Fibroblast of mammary gland (primary cell): Measurements from ENCODE around the gene GCN1.

Experiments used
- DNase-seq: peaks from one replicate; pipeline ENCODE4 v3.0.0-alpha.2; 2010; ENCODE audit warnings: low read depth
- H3K4me3 ChIP-seq: 2 replicates; pipeline ENCODE4 v1.5.1; 2011; ENCODE audit warnings: low read depth, mild to moderate bottlenecking, low read length, moderate library complexity; ENCODE audit not compliant: control insufficient read depth
- TF ChIP-seq, protein P1 (sequence below): conservative IDR thresholded peaks from 2 replicates; pipeline ENCODE4 v1.5.1; 2011; ENCODE audit warnings: low read depth, low read length, inconsistent platforms; ENCODE audit not compliant: control insufficient read depth, insufficient read depth

GCN1 gene

DNA sequence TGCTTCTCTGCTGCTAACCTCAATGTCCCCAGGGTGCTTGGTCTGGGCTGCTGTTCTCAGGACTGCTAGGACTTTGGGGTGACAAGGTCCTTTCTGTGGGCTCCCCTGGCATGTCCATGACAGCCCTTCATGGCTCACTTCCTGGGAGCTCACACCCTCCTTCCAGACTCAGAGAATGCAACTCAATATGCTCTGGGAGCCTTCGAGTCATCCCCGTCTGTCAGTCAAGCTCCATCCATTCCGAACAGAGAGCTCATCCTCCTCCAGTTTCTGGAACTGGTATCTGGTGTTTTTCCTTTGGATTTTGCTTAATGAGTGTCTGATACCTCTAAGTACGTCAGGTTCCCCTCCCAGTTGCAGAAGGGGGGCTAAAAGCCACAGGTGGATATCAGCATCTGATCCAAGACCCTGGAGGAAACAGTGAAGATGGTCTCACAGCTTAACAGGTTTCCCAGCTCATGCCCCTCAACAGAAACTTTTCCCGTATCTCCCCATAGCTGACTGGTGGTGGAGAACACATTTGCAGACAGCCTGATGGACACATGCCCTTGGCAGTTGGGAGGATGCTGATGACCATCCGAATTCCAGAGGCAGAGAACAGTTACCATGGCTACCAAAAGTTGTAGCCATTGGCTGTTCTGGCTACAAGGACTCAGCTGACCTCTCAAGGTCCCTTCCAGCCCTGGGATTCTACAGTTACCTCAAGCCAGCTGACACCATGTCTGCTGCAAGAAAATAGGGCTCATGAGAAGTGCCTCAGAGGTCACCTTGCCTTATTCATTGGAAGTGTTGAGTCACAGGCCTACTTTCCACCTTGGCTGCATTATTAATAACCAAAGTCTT is 68.5 kb downstream of the GCN1 start:
- no peak overlapping the region for H3K4me3 ChIP-seq
- DNase-seq, result peak; percentile 49
- TF ChIP-seq, protein P1, sequence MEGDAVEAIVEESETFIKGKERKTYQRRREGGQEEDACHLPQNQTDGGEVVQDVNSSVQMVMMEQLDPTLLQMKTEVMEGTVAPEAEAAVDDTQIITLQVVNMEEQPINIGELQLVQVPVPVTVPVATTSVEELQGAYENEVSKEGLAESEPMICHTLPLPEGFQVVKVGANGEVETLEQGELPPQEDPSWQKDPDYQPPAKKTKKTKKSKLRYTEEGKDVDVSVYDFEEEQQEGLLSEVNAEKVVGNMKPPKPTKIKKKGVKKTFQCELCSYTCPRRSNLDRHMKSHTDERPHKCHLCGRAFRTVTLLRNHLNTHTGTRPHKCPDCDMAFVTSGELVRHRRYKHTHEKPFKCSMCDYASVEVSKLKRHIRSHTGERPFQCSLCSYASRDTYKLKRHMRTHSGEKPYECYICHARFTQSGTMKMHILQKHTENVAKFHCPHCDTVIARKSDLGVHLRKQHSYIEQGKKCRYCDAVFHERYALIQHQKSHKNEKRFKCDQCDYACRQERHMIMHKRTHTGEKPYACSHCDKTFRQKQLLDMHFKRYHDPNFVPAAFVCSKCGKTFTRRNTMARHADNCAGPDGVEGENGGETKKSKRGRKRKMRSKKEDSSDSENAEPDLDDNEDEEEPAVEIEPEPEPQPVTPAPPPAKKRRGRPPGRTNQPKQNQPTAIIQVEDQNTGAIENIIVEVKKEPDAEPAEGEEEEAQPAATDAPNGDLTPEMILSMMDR, result no peak

- TF ChIP-seq, protein P1, result no peak
- no peak overlapping the region for H3K4me3 ChIP-seq
- DNase-seq, result no peak
Measured at GRCh38 chr12:120125029-120125428, 69.5 kb downstream of the GCN1 start.

GRCh38 chr12:120121766-120122293 is 72.7 kb downstream of the GCN1 start:
- DNase-seq, result no peak
- H3K4me3 ChIP-seq, result no peak overlapping the region
- TF ChIP-seq, protein P1, result no peak

DNA sequence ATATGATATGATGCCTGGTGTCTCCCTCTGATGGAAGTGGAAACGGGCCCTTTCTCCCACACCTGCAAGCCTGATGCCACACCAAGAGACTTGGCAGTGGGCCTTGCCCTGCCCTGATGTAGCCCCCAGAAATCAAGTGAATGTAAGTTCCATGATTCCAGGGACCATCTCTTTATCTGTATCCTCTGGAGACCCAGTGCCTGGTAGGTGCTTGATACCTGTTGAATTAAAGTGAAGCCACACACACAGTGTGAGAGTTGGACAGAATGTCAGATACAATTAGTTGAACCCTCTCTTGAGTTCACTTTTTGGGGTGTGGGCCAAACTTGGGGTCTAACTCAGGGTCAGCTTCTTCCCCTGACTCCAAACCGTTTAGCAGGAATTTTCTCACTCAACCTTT is 73.2 kb downstream of the GCN1 start:
- TF ChIP-seq, protein P1, result no peak
- no peak overlapping the region for H3K4me3 ChIP-seq
- no peak for DNase-seq

DNA sequence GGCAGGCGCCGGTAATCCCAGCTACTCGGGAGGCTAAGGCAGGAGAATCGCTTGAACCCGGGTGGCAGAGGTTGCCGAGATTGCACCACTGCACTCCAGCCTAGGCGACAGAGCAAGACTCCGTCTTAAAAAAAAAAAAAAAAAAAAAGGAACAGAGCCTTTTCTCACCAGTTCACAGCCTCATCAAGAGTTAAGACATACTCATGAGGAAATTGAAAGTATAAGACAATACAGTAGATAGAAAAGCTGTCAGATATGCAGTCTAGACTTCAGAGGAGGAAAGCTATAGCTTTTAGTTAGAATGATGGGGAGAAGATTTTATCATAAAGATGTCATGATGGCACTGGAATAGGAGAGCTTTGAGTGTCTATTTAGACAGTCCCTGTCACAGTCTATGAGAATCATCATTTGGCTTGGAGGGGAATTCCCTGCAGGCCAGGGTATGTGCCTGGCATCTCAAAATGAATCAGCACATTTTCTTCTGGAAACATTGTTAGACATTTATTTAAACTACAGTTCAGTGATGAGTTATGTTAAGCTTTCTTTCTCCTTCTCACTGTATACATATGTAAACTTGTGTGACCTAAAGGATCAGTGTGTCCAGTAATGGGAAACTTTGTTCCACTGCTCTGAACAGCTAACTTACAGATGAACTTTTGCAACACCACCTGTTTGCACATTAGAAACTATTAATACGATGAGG is 75.1 kb downstream of the GCN1 start:
- no peak overlapping the region for H3K4me3 ChIP-seq
- TF ChIP-seq, protein P1, result no peak
- peak; percentile 35 for DNase-seq

GRCh38 chr12:120118321-120119061 is 76.0 kb downstream of the GCN1 start:
- TF ChIP-seq, protein P1, result no peak
- H3K4me3 ChIP-seq, result peak overlapping the region; percentile 89

More at GRCh38 chr12:120118321-120119061, 76.0 kb downstream of the GCN1 start:
- DNase-seq, result peak; percentile 52
